HT-29 (cell line): Measurements from ENCODE around the gene PPP1R3A. TPM values are rescaled to one million over a fixed set of nuclear protein-coding genes. Genes with fewer than 3 reads are reported as not detected.

Experiments
- DNase-seq: peaks from one replicate; pipeline ENCODE4 v3.0.0-alpha.2; 2015; ENCODE audit warnings: low spot score
- total RNA-seq: library from RNA; depleted of rRNA; stranded (reverse); fragments of >200 nt; shearing (Covaris generic); gene quantifications from 2 replicates; pipeline ENCODE4 v1.2.3, GENCODE V29; 2014

The PPP1R3A gene
- total RNA-seq, 1 experiment from 2014 or later, result not detected

- no peak for DNase-seq
Observed at GRCh38 chr7:113883096-113883495, 35.7 kb downstream of the PPP1R3A start.

GRCh38 chr7:113880559-113880958 lies 38.2 kb downstream of the PPP1R3A start:
- DNase-seq, result no peak

- no peak for DNase-seq
Observed at GRCh38 chr7:113878394-113878992, 40.3 kb downstream of the PPP1R3A start.

GRCh38 chr7:113875224-113875623 lies 43.6 kb downstream of the PPP1R3A start:
- no peak for DNase-seq

GRCh38 chr7:113873554-113874151 lies 45.2 kb downstream of the PPP1R3A start:
- no peak for DNase-seq

- DNase-seq, result no peak
Observed at GRCh38 chr7:113872981-113873380, 45.8 kb downstream of the PPP1R3A start.

- DNase-seq, result no peak
Observed at GRCh38 chr7:113867325-113867724, 51.5 kb downstream of the PPP1R3A start.

GRCh38 chr7:113856010-113856409 lies 62.8 kb downstream of the PPP1R3A start:
- no peak for DNase-seq

GRCh38 chr7:113840954-113841353 lies 77.9 kb downstream of the PPP1R3A start:
- DNase-seq, result no peak

GRCh38 chr7:113835367-113835766 lies 83.4 kb downstream of the PPP1R3A start:
- no peak for DNase-seq

- DNase-seq, result no peak
Observed at GRCh38 chr7:113832196-113832745, 86.5 kb downstream of the PPP1R3A start.

- peak; percentile 19 for DNase-seq
Observed at GRCh38 chr7:113831556-113831955, 87.3 kb downstream of the PPP1R3A start.

GRCh38 chr7:113828581-113828980 lies 90.2 kb downstream of the PPP1R3A start:
- DNase-seq, result no peak
